GM19099 (cell line): ENCODE results near the gene ITSN2.

Source experiments
- POLR2A ChIP-seq: IDR thresholded peaks from 3 replicates; pipeline ENCODE4 v1.6.1; 2011; ENCODE audit warnings: low read depth; ENCODE audit not compliant: insufficient read length; ENCODE audit errors: extremely low read depth

ITSN2 gene

GRCh38 chr2:24304631-24305030 lies 55.7 kb downstream of the ITSN2 start:
- no peak for TF ChIP-seq POLR2A

GRCh38 chr2:24304098-24304497 lies 56.2 kb downstream of the ITSN2 start:
- TF ChIP-seq POLR2A = no peak

- no peak for TF ChIP-seq POLR2A
Observed at GRCh38 chr2:24301599-24301998, 58.7 kb downstream of the ITSN2 start.

- no peak for TF ChIP-seq POLR2A
Observed at GRCh38 chr2:24297663-24298062, 62.7 kb downstream of the ITSN2 start.

GRCh38 chr2:24287171-24287570 lies 73.2 kb downstream of the ITSN2 start:
- TF ChIP-seq POLR2A = no peak

DNA sequence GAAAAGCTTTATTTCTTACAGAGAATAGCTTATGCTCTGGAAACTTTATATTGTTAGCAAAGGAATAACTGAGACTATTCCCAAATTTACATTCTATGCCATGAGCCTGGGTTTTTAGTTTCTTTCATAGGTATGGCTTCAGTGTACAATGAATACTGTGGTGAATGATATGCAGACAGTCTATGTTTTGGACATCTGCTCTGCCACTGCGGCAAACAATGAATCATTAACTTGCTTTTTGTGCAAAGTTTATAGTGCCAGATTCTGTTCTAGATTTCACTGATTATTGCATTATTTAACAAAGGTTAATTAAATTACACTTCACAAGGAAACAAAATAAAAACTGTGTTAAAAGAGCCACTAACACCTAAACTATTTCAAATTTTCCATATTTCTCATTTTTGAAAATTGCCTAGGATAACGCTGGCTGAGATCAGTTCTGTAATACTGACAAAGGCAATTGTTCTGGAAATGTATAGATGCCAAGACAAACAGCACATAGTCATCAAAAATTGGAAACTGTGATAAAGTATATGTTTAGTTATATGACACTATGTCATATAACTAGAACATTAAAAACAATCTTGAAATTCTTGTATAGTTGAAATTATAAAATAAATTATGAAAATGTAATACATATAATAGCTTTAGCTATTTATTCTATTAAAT lies 74.7 kb downstream of the ITSN2 start:
- TF ChIP-seq POLR2A = no peak

DNA sequence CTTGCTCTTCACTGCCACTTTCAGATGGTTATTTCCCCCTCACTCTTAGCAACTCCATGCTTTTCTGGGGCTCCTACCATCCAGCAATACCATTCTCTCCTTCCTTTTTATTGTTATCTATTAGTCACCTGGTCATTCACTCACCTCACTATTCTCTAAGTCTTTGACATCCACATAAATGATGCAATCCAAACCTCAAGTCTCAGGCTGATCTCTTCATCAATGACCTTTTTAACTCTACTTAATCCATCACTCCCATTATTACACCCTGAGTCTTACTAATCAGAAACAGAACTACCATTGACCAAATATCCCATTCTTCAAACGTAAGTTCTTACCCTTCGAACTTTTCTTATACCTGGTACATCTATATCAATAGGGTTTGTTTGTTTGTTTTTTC lies 79.7 kb downstream of the ITSN2 start:
- no peak for TF ChIP-seq POLR2A

GRCh38 chr2:24280161-24280560 lies 80.2 kb downstream of the ITSN2 start:
- TF ChIP-seq POLR2A = no peak

DNA sequence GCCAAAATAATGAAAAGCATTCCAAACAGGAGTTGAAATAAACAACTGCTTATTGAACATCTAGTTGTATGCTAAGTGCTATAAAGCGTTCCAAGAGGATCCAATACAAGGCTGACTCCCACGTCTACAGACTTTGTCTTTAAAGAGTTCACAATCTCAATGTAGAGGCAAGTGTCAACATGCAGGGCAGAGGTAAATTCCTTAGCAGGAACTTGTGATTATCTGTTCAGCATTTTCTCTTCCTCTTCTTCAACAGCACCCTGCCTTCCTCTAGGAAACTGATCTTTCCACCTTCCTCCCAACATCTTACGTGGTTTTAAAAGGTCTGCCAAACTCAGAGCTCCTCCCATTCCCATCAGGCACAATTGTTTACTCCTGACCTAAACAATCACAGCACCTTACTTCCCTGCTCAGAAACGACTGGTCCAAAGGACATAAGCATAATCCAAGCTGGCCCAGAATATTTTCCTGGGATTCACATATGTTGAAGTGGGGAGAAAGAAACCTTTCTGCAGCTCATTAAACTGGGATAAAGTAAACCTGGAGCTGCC lies 83.9 kb downstream of the ITSN2 start:
- TF ChIP-seq POLR2A = no peak

DNA sequence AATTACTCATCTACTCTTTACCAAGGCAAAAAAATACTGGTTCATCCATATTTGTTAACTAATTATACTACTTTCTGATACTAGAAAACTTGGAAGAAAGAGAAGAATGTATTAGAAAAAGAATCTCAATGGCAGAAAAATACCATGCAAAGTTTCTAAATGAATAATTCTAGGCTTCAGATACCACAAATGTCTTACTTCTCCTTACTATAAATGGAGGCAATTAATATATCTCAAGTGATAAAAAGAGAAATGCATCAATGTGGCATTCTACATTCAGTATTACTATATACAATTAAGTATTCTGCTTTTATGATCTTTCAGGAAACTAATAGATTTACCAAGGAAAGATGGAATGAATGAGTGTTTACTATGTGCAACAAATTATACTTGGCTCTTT lies 85.5 kb downstream of the ITSN2 start:
- no peak for TF ChIP-seq POLR2A

DNA sequence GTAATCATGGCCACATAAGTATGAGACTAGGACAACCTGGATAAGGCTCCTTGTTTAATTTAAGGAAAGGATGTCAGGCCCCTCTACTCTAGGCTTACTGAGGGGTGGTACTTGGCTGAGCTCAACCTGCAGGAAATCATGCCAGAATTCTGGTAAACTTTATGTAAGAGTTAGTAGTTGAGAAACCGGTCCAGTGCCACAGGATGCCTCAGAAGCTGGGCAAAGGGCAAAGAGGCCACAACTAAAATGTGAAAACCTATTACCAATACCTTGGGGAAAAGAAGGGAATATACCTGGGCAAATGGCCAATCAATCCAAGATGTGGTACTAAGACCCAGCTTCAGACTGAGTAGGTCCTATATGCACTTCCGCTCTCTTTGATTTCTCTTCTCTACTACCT lies 86.7 kb downstream of the ITSN2 start:
- no peak for TF ChIP-seq POLR2A

GRCh38 chr2:24272907-24273306 lies 87.4 kb downstream of the ITSN2 start:
- TF ChIP-seq POLR2A = no peak

DNA sequence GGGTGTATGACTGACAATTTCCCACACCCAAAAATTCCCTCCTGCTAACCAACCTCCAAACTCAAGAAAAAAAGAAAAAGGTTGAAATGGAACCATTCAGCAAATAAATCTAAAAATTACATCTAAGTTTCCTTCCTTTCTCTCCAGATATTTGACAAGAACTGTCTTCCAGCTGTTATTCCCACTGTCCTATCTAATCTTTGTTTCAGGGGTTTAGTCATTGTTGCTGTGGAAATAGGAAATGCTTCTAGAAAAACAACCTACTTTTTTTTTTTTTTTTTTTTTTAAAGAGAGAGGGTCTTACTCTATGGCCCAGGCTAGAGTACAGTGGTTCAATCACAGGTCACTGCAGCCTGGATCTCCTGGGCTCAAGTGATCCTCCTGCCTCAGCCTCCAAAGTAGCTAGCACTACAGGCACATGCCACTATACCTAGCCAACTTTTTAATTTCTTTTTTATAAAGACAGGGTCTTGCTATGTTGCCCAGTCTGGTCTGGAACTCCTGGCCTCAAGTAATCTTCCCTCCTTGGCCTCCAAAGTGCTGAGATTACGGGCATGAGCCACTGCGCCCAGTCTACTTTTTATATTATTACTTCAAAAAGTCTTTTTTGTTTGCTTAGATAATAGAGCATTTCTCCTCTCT lies 88.1 kb downstream of the ITSN2 start:
- TF ChIP-seq POLR2A = no peak

GRCh38 chr2:24269265-24269664 lies 91.1 kb downstream of the ITSN2 start:
- no peak for TF ChIP-seq POLR2A

DNA sequence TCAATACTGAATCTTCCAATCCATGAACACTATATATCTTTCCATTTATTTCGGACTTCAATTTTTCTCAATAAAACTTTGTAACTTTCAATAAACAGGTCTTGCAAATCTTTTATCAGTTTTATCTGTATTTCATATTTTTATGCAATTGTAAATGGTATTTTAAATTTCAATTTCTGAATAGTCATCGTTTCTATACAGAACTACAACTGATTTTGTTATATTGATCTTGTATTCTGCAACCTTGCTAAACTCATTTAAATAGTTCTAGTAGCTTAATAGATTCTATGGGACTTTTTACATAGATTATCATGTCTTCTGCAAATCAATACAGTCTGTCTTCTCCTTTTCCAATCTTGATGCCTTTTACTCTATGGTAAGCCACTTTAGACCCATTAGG lies 95.1 kb downstream of the ITSN2 start:
- TF ChIP-seq POLR2A = no peak

DNA sequence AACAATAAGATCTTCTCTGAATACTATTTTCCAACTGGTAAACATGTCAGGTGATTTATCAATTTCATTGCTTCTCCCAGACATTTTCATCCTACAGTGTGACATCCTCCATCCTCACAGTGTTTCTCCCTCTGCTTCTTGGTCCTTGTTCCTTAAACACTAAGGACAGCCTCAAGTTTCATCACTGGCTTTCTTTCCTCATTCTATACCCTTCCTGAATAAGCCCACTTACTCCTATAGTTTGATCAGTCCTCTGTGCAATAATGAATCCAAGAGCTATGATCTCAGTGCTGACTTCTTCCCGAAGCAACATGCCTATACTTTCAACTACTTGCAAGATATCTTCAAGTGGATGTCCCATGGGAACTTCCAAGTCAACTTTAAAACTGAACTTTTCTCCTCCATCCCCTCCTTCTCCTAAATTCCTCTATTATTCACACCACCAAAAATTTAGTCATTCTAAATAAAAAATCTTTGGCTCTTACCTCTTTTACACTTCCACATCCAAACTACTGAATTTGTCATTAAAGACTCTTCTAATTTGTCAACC lies 97.8 kb downstream of the ITSN2 start:
- no peak for TF ChIP-seq POLR2A

GRCh38 chr2:24261441-24261840 lies 98.9 kb downstream of the ITSN2 start:
- no peak for TF ChIP-seq POLR2A

- no peak for TF ChIP-seq POLR2A
Observed at GRCh38 chr2:24259316-24259715, 101.0 kb downstream of the ITSN2 start.
